ENCODE measurements around the gene MIPEP. TPM values are rescaled to one million over a fixed set of nuclear protein-coding genes. Genes with fewer than 3 reads are reported as not detected.

Gene MIPEP
- polyA plus RNA-seq, 2 of the 4 experiments (the other 2 are of a cell fraction): 21.6 to 32.8 TPM

GRCh38 chr13:23805821-23806220 is 83.4 kb downstream of the MIPEP start:
- Histone ChIP-seq H3K4me1 (no peaks in the 10 kb centered on the region), H3K27ac (no peak overlapping the region), H3K9me3 (no peaks in the 10 kb centered on the region), H3K4me2 (no peak overlapping the region), H3K4me3 (no peak overlapping the region)
- TF ChIP-seq NFE2L2 (conservative IDR thresholded peaks at IDR 0.05; ENCODE audit: low read length) (no peak), HDAC2 (IDR thresholded peaks at IDR 0.05) (no peak), MAFK (IDR thresholded peaks at IDR 0.05; ENCODE audit: partially characterized antibody) (no peak), HMGXB4 (CRISPR knock-in tag; IDR thresholded peaks at IDR 0.05; ENCODE audit: borderline replicate concordance) (no peak), CBX8 (IDR thresholded peaks at IDR 0.05) (no peak), PBX3 (IDR thresholded peaks at IDR 0.05) (no peak), CEBPB (IDR thresholded peaks at IDR 0.05) (no peak), RARB (CRISPR knock-in tag; IDR thresholded peaks at IDR 0.05) (no peak), TFCP2L1 (CRISPR knock-in tag; IDR thresholded peaks at IDR 0.05) (no peak), EHMT2 (IDR thresholded peaks at IDR 0.05; ENCODE audit: low read depth) (no peak), BHLHE40 (IDR thresholded peaks at IDR 0.05; ENCODE audit: low read depth, low read length) (no peak), CBX2 (IDR thresholded peaks at IDR 0.05; ENCODE audit: borderline replicate concordance, low read depth) (no peak), JUN (IDR thresholded peaks at IDR 0.05) (no peak), USF2 (IDR thresholded peaks at IDR 0.05) (no peak), E2F6 (IDR thresholded peaks at IDR 0.05; ENCODE audit: borderline replicate concordance, low read depth) (no peak), MAZ (IDR thresholded peaks at IDR 0.05; ENCODE audit: borderline replicate concordance, low read depth, low read length) (no peak), HES2 (IDR thresholded peaks at IDR 0.05) (no peak), FOXS1 (CRISPR knock-in tag; IDR thresholded peaks at IDR 0.05) (no peak), ATOH8 (CRISPR knock-in tag; IDR thresholded peaks at IDR 0.05; ENCODE audit: low read depth) (no peak)
- ChIA-PET POLR2A (no interaction called here), CTCF (no interaction called here)
- DNase-seq (ENCODE audit: low read depth in 1 of 2, low spot score in 1 of 2) (no peak), FAIRE-seq (no peak), ATAC-seq (no peak)
- WGBS (ENCODE audit: missing lambda C conversion rate): 68% methylated on average over 1 of the region's 1 CpG

- TF ChIP-seq CTCF (IDR thresholded peaks at IDR 0.05) (no peak), RARB (CRISPR knock-in tag; IDR thresholded peaks at IDR 0.05) (no peak), RFX5 (IDR thresholded peaks at IDR 0.05) (no peak), TP53 (CRISPR knock-in tag; IDR thresholded peaks at IDR 0.05) (no peak), ZFP36 (IDR thresholded peaks at IDR 0.05; ENCODE audit: borderline replicate concordance, partially characterized antibody) (no peak), FOXS1 (CRISPR knock-in tag; IDR thresholded peaks at IDR 0.05) (no peak), HOXA7 (CRISPR knock-in tag; IDR thresholded peaks at IDR 0.05) (no peak), PBX3 (IDR thresholded peaks at IDR 0.05) (no peak), TFCP2L1 (CRISPR knock-in tag; IDR thresholded peaks at IDR 0.05) (no peak), ATOH8 (CRISPR knock-in tag; IDR thresholded peaks at IDR 0.05; ENCODE audit: low read depth) (no peak), CBX2 (IDR thresholded peaks at IDR 0.05; ENCODE audit: borderline replicate concordance, low read depth) (no peak), HMGXB4 (CRISPR knock-in tag; IDR thresholded peaks at IDR 0.05; ENCODE audit: borderline replicate concordance) (no peak), POLR2AphosphoS2 (conservative IDR thresholded peaks at IDR 0.05; ENCODE audit: low read length) (no peak)
- H3K4me2 ChIP-seq: no peak overlapping the region
- H3K27ac ChIP-seq: no peak overlapping the region
- H3K9me3 ChIP-seq: no peaks in the 10 kb centered on the region
- DNase-seq (ENCODE audit: low read depth in 1 of 2, low spot score in 1 of 2) (no peak), FAIRE-seq (no peak), ATAC-seq (no peak)
- CTCF ChIA-PET: no interaction called here
- no peaks in the 10 kb centered on the region for H3K4me1 ChIP-seq
- POLR2A ChIA-PET: no interaction called here
- 90% methylated on average over 5 of the region's 5 CpGs for WGBS (ENCODE audit: missing lambda C conversion rate)
- H3K4me3 ChIP-seq: no peak overlapping the region
Measured at GRCh38 chr13:23805122-23805521, 84.1 kb downstream of the MIPEP start.
